HEK293 (cell line): ENCODE results near the gene ANKRD33.

Experiments used
- RBAK ChIP-seq: fragments of 450-650 bp; formaldehyde crosslinking; IDR thresholded peaks from 2 replicates; pipeline ENCODE4 v1.5.1; 2016; ENCODE audit warnings: missing biosample characterization, missing genetic modification characterization
- TRIM28 ChIP-seq: IDR thresholded peaks from 2 replicates; pipeline ENCODE4 v1.6.1; 2011; ENCODE audit warnings: low read length, control low read depth, borderline replicate concordance
- ZNF211 ChIP-seq: fragments of 450-650 bp; formaldehyde crosslinking; IDR thresholded peaks from 2 replicates; pipeline ENCODE4 v1.5.1; 2016; ENCODE audit warnings: low read depth, missing biosample characterization, missing genetic modification characterization
- ZNF768 ChIP-seq: fragments of 450-650 bp; formaldehyde crosslinking; IDR thresholded peaks from 2 replicates; pipeline ENCODE4 v1.5.1; 2018; ENCODE audit warnings: missing biosample characterization, mild to moderate bottlenecking, missing genetic modification characterization
- TF ChIP-seq, protein P1 (sequence below): fragments of 450-650 bp; formaldehyde crosslinking; IDR thresholded peaks from 2 replicates; pipeline ENCODE4 v1.5.1; 2016; ENCODE audit warnings: missing biosample characterization, missing genetic modification characterization

GRCh38 chr12:51905471-51906429 lies 17.8 kb downstream of the ANKRD33 start:
- TF ChIP-seq, protein P1, sequence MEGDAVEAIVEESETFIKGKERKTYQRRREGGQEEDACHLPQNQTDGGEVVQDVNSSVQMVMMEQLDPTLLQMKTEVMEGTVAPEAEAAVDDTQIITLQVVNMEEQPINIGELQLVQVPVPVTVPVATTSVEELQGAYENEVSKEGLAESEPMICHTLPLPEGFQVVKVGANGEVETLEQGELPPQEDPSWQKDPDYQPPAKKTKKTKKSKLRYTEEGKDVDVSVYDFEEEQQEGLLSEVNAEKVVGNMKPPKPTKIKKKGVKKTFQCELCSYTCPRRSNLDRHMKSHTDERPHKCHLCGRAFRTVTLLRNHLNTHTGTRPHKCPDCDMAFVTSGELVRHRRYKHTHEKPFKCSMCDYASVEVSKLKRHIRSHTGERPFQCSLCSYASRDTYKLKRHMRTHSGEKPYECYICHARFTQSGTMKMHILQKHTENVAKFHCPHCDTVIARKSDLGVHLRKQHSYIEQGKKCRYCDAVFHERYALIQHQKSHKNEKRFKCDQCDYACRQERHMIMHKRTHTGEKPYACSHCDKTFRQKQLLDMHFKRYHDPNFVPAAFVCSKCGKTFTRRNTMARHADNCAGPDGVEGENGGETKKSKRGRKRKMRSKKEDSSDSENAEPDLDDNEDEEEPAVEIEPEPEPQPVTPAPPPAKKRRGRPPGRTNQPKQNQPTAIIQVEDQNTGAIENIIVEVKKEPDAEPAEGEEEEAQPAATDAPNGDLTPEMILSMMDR (tag by site-specific recombination) = no peak
- no peak for TF ChIP-seq ZNF768 (tag by site-specific recombination)
- TF ChIP-seq TRIM28 = no peak
- no peak for TF ChIP-seq ZNF211 (tag by site-specific recombination)
- TF ChIP-seq RBAK (tag by site-specific recombination) = no peak
